Measurements from ENCODE around the gene PLPP3.
"Not testable (repeated sequence)": the region's sequence is repeated elsewhere in the genome, so short reads cannot be mapped to it uniquely, and the experiment has no call there.

The PLPP3 gene

GRCh38 chr1:56578963-56579875 lies at the start of gene PLPP3:
Gene PLPP3, minus strand, starts transcription at chr1:56579563. Its CDS starts 547 bp downstream, at chr1:56579016.
- DNase-seq (ENCODE audit: low read depth), result peak; percentile 85

- no peak for DNase-seq (ENCODE audit: low read depth)
These were observed 48.3 kb upstream of the PLPP3 start for GRCh38 chr1:56627636-56628039.

- DNase-seq (ENCODE audit: low read depth), result no peak
These were observed 47.8 kb upstream of the PLPP3 start for GRCh38 chr1:56627019-56627635.

GRCh38 chr1:56626546-56626945 lies 47.2 kb upstream of the PLPP3 start:
- DNase-seq (ENCODE audit: low read depth), result no peak

- no peak for DNase-seq (ENCODE audit: low read depth)
These were observed 46.6 kb upstream of the PLPP3 start for GRCh38 chr1:56625819-56626440.

- DNase-seq (ENCODE audit: low read depth), result no peak
These were observed 37.8 kb upstream of the PLPP3 start for GRCh38 chr1:56617141-56617540.

- not testable (repeated sequence) for DNase-seq (ENCODE audit: low read depth)
These were observed 31.4 kb upstream of the PLPP3 start for GRCh38 chr1:56610770-56611169.

GRCh38 chr1:56610097-56610496 lies 30.7 kb upstream of the PLPP3 start:
- DNase-seq (ENCODE audit: low read depth), result not testable (repeated sequence)

- not testable (repeated sequence) for DNase-seq (ENCODE audit: low read depth)
These were observed 16.2 kb upstream of the PLPP3 start for GRCh38 chr1:56595397-56596191.

- DNase-seq (ENCODE audit: low read depth), result no peak
These were observed 12.5 kb upstream of the PLPP3 start for GRCh38 chr1:56591909-56592308.

- no peak for DNase-seq (ENCODE audit: low read depth)
These were observed 11.2 kb upstream of the PLPP3 start for GRCh38 chr1:56590520-56591011.

- no peak for DNase-seq (ENCODE audit: low read depth)
These were observed 10.0 kb upstream of the PLPP3 start for GRCh38 chr1:56589369-56589768.

GRCh38 chr1:56586502-56586901 lies 7.1 kb upstream of the PLPP3 start:
- DNase-seq (ENCODE audit: low read depth), result no peak

- DNase-seq (ENCODE audit: low read depth), result no peak
These were observed 6.6 kb upstream of the PLPP3 start for GRCh38 chr1:56585985-56586384.

GRCh38 chr1:56584910-56585528 lies 5.7 kb upstream of the PLPP3 start:
- no peak for DNase-seq (ENCODE audit: low read depth)

GRCh38 chr1:56583957-56584468 lies 4.7 kb upstream of the PLPP3 start:
- DNase-seq (ENCODE audit: low read depth), result no peak

- no peak for DNase-seq (ENCODE audit: low read depth)
These were observed 1.4 kb upstream of the PLPP3 start for GRCh38 chr1:56580771-56581170.

GRCh38 chr1:56578138-56578962 lies 1.0 kb downstream of the PLPP3 start:
- DNase-seq (ENCODE audit: low read depth), result no peak

GRCh38 chr1:56577406-56578137 lies 1.8 kb downstream of the PLPP3 start:
- DNase-seq (ENCODE audit: low read depth), result no peak

Measured in HS-27A (cell line).